Activated naive CD4-positive, alpha-beta T cell treated with anti-CD3 and anti-CD28 coated beads, Interleukin-2, amount 50 U/mL, for 16 hours (primary cell): Measurements from ENCODE around the gene TBC1D9.
"Not testable (repeated sequence)": the region's sequence is repeated elsewhere in the genome, so short reads cannot be mapped to it uniquely, and the experiment has no call there.

Experiments
- DNase-seq: peaks from one replicate; pipeline ENCODE4 v3.0.0-alpha.2; 2020

Gene TBC1D9

GRCh38 chr4:140756319-140757231 lies at the start of gene TBC1D9:
TBC1D9 (minus strand) TSS chr4:140756385; CDS start chr4:140756045, 340 bp downstream.
- no peak for DNase-seq

- DNase-seq, result no peak
Measured at GRCh38 chr4:140805293-140805692, 49.1 kb upstream of the TBC1D9 start.

DNA sequence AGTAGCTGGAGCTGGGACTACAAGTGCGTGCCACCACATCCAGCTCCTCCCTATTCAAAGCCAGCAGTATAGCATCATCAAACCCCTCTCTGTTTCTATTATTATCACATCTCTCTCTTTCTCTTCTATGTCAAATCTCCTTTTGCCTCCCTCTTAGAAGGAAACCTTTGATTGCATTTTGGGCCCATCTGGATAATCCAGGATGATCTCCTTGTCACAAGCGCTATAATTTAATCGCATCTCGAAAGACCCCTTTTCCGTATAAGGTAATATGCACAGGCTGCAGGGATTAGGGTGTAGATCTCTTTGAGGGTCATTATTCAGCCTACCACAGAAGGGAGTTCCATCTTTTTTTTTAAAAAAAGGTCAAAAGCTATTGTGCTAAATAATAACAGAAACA lies 46.4 kb upstream of the TBC1D9 start:
- no peak for DNase-seq

DNA sequence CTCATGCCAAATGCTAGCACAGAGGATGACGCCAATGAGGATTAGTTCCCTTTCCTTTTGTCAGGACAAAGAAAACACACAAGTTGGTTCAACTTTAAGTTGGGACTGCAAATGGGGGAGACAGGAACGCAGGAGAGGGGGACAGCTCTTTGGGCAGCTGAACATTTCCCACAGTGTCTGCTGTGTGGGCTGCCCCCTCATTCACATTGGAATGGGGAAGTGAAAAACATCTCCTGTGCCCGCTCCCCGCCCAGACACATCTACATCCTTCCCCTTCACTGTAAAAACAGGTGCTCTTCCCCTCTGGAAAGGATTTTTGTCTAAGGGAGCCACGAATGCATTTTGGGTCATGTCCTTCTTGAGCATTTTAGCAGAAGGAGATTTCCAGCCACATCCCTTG lies 44.5 kb upstream of the TBC1D9 start:
- DNase-seq, result no peak

- DNase-seq, result no peak
Measured at GRCh38 chr4:140799686-140800225, 43.6 kb upstream of the TBC1D9 start.

DNA sequence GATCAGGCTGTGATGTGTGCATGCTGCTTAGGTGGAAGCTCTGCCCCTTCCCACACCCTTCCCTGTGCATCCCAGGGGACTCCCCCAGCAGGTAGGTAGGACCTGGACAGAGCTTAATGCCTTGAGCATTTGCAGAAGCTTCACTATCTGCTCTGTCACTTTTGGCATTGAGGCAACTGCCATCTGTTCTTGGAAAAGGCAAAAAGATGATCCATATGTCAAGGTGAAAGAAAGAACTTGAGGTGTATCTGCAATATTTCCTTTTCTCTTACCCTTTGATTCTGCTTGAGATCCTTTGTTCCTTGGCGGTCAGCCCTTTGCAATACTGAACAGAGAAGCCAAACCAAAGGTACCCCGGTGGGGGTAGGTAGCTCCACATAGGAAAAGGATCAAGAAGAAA lies 37.1 kb upstream of the TBC1D9 start:
- no peak for DNase-seq

- DNase-seq, result no peak
Measured at GRCh38 chr4:140790765-140791164, 34.6 kb upstream of the TBC1D9 start.

DNA sequence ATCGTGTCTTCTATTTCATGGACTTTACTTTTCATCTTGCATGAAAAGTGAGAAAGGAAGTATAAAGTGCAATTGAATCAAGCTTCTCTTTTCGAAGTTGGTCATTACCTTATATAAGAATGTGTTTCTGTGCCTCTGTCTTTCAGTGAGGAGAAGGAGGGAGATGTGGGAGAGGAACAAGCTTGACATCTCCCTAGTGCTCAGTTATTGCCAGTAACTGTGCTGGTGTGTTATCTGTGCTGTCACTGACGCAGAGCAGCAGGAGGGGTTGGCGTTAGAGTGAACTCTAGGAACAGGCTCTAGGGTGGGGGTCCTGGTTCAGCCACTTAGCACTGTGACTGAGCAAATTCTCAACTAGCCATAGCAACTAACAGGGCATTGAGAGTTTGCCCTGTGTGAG lies 34.0 kb upstream of the TBC1D9 start:
- DNase-seq, result no peak

DNA sequence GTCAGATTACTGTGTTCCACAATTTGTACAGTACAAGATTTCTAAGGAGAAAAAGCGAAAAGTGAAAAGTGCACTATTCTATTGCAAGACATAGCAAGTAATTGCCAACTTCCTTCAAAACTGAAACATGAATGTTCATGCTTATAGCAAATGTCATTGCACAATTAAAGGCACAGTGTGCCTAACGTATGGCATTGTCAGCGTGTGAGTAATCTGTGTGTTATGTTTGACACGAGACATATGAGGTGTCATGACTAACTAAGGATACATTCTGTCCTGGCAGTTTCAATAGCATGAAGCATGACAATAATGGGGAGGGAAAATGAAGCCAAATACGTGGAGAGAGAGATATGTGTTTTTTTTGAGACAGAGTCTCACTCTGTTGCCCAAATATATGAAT lies 33.6 kb upstream of the TBC1D9 start:
- DNase-seq, result no peak

DNA sequence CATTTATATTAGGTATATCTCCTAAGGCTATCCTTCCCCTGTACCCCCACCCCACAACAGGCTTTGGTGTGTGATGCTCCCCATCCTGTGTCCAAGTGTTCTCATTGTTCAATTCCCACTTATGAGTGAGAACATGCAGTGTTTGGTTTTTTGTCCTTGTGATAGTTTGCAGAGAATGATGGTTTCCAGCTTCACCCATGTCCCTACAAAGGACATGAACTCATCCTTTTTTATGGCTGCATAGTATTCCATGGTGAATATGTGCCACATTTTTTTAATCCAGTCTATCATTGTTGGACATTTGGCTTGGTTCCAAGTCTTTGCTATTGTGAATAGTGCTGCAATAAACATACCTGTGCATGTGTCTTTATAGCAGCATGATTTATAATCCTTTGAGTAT lies 26.6 kb upstream of the TBC1D9 start:
- DNase-seq, result not testable (repeated sequence)

DNA sequence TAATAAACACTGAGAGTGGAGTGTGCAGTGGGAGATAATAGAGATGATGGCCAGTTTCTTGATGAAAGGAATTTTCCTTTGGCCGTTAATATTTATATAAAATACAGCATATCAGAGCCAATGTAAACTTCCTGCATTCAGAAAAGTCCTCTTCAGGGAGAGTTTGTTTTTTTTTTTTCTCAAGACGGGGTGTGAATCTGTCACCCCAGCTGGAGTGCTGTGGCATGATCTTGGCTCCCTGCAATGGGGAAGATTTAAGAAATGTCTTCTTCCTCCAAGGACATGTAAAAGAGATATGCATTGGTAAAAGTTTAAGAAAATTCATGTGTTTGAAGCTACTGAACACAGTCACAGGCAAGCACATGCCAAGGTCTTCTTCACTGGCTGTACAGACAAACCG lies 25.4 kb upstream of the TBC1D9 start:
- no peak for DNase-seq

DNA sequence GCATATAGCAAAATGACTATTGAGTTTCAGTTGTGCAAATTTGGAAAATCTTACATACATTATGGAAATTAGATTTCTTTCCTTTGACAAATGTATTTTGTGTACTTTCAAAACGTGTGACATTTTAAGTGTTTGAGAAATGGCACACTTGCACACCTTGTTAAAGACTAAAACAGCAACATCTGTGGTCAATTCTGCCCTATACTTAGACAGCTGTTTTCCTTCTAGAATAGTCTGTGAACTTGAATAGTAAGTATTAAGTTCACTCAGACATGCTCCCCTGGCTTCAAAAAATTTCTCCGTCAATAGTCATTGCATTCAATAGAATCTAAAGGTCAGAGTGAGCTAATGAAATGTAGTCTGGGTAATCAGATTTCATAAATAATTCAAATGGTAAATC lies 21.7 kb upstream of the TBC1D9 start:
- DNase-seq, result no peak

- DNase-seq, result no peak
Measured at GRCh38 chr4:140777386-140777785, 21.2 kb upstream of the TBC1D9 start.

GRCh38 chr4:140776556-140776955 lies 20.4 kb upstream of the TBC1D9 start:
- DNase-seq, result no peak

- no peak for DNase-seq
Measured at GRCh38 chr4:140774956-140775355, 18.8 kb upstream of the TBC1D9 start.

DNA sequence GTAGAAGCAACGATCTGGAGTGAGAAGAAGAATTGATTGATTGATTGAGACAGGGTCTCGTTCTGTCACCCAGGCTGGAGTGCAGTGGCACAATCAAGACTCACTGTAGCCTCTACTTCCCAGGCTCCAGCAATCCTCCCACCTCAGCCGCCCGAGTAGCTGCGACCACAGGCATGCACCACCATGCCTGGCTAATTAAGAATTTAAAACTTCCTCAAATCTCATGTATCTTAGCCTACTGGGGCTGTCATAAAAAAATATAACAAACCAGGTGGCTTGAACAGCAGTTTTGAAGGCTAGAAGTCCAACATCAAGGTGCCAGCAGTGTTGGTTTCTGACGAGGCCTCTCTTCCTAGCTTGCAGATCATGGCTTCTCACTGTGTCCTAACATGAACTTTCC lies 18.3 kb upstream of the TBC1D9 start:
- DNase-seq, result no peak

GRCh38 chr4:140769209-140769608 lies 13.0 kb upstream of the TBC1D9 start:
- no peak for DNase-seq

DNA sequence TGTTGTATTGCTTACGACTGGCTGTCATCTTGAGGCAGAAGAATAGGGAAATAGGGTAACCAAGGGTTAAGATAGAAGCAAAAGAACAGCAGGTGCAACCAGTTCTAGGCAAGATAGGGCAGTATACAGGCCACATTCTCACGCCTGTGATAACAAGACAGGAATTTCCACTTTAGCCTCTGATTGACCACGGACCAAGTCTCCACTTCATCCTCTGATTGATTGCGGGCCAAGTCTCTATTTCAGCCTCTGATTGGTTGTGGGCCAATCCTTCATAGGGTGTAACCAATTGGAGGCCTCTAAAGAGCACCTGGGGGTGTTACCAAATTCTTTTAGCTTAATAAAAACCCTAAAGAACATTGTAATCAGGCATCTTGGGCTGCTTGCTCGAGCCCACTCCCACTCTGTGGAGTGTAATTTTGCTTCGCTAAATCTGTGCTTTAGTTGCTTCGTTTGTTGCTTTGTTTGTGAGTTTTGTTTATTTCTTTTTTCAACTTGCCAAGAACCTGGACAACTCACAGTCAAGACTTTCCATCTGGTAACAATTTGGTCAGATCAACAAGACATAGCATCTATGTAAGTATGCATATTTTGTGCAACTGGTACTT lies 8.7 kb upstream of the TBC1D9 start:
- no peak for DNase-seq

- DNase-seq, result no peak
Measured at GRCh38 chr4:140762202-140762601, 6.0 kb upstream of the TBC1D9 start.

GRCh38 chr4:140757232-140757630 lies 1.0 kb upstream of the TBC1D9 start:
- no peak for DNase-seq

DNA sequence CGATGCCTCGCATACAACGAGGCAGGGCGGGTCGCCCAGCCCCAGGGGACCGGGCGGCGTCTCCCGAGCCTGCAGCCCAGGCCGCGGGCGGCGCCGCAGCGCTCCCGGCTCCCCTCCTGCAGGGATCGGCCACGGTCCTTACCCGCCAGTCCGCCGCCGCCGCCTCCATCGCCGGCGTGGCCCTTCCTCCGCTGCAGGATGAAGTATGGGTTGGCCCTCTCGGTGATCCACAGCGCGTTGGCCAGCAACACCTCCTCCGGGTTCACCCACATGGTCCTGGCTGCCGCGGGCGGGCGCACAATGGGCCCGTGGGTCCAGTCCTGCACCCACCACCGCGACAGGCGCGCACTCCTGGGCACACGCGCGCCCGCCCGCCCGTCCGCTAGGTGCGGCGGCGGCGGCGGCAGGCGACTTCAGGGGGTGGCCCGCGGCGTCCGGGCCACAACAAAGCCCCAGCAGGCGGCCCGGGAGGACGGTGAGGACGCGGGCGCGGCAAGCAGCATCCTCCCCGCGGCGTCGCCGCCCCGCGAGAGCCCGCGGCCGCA lies 339 bp downstream of the TBC1D9 start:
- DNase-seq, result peak; percentile 11

DNA sequence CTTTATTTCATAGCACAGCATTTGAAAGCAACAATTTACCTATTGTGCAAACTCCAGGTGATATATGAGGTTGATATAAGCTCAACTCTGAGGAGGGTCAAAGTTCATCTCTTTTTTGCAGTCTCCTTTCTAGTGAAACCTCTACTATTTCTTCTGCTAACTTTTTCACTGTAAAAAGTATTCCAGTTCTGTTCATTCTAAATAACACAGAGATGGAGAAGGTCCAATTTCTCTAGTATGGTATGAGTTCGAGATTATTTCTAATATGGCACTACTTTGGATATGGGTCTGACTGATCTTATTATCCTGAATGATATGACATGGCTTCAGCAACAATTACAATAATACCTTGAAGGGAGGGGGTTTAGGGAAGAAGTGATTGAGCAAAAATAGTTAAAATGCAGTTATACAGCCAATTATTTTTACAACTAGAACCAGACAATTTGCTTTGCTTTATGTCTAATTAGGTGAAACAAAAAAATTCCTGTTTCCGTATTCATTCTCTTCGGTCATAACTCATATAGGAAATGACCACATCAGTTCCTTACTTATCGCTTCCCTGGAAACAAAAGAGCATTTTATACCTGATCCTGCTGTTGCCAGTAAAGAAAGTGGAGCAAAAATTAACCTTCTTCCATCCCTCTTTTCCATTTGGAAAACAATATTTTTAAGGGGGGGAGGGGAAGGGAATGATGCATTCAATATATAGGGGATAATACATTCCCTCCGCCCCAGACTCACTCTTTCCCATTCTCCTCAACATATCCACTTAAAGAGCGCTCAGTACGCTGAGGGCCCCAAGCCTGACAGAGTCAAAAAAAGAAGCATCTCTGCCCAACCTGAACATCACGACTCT lies 1.0 kb downstream of the TBC1D9 start:
- no peak for DNase-seq

GRCh38 chr4:140753329-140753728 lies 2.9 kb downstream of the TBC1D9 start:
- DNase-seq, result no peak
